ENCODE measurements around the gene SIX1.

Gene SIX1
- total RNA-seq, result 0 reads per million in 3 donors

DNA sequence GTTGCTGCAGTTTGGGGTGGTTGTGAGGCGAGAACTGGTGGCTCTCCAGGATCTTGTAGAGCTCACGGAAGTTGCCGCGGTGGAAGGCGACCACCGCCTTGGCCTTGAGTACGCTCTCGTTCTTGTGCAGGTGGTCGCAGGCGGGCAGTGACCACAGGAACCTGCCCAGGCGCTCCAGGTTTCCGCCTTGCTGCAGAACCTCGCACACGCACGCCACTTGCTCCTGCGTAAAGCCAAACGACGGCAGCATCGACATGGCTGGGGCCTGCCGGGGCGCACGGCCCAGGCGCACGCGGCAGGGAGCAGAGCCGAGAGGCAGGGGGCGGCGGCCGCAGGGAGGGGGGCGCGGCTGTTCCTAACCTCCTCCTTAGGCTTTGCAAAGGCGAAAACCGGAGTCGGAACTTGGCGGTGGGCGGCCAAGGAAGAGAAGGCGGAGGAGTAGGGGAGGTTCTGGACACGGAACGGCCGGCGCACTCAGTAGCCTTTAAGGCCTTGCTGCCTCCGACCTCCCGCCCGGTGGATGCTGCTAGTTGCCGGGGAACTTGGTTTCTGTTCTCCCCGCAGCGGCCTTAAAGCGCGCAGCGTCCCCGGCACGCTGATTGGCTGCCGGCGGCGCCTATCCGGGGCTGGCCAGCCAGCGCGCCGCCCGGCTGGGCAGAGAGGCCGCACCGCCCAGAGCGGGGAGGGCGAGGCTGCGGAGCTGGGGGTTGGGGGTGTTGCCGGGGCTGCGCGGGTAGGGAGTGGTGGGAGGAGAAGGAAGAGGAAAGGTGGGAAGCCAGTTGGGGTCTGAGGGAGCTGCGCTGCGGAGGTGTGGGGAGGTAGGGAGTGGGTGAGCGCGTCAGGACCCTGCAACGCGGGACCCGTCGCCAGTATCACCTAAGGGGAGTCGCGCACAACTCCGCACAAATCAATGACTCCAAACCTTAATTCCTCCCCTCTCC is at the start of gene SIX1:
TSS of gene SIX1 (minus strand) at position 544 of the 941 bp plus-strand sequence. CDS start at position 256, 288 bp downstream.
- Histone ChIP-seq H3K36me3 (ENCODE audit: control insufficient read depth, insufficient read depth, low read length) (no peaks in the 10 kb centered on the region), H3K27ac (ENCODE audit: insufficient read depth, low read length, poor library complexity, severe bottlenecking) (no peak within 1 kb of the TSS), H3K27me3 (replicated peaks; ENCODE audit: control insufficient read depth, insufficient read depth, low read length, poor library complexity, severe bottlenecking) (peaks cover 62% of the 10 kb centered on the region), H3K4me1 (ENCODE audit: control insufficient read depth, insufficient read depth, low read length, poor library complexity, severe bottlenecking) (peaks cover 31% of the 10 kb centered on the region), H3K9me3 (ENCODE audit: control insufficient read depth, low read length) (no peaks in the 10 kb centered on the region), H3K4me3 (ENCODE audit: insufficient read depth, low read depth, low read length, poor library complexity, severe bottlenecking) (peak within 1 kb of the TSS; percentile 14)
- DNase-seq, result no peak

GRCh38 chr14:60695327-60695726 is 46.0 kb upstream of the SIX1 start:
- H3K36me3 ChIP-seq (ENCODE audit: control insufficient read depth, insufficient read depth, low read length), result no peaks in the 10 kb centered on the region
- DNase-seq, result no peak
- H3K4me1 ChIP-seq (ENCODE audit: control insufficient read depth, insufficient read depth, low read length, poor library complexity, severe bottlenecking), result no peaks in the 10 kb centered on the region
- no peaks in the 10 kb centered on the region for H3K27me3 ChIP-seq (replicated peaks; ENCODE audit: control insufficient read depth, insufficient read depth, low read length, poor library complexity, severe bottlenecking)
- H3K9me3 ChIP-seq (ENCODE audit: control insufficient read depth, low read length), result peaks cover 2% of the 10 kb centered on the region
- no peak overlapping the region for H3K4me3 ChIP-seq (ENCODE audit: insufficient read depth, low read depth, low read length, poor library complexity, severe bottlenecking)
- H3K27ac ChIP-seq (ENCODE audit: insufficient read depth, low read length, poor library complexity, severe bottlenecking), result no peak overlapping the region

DNA sequence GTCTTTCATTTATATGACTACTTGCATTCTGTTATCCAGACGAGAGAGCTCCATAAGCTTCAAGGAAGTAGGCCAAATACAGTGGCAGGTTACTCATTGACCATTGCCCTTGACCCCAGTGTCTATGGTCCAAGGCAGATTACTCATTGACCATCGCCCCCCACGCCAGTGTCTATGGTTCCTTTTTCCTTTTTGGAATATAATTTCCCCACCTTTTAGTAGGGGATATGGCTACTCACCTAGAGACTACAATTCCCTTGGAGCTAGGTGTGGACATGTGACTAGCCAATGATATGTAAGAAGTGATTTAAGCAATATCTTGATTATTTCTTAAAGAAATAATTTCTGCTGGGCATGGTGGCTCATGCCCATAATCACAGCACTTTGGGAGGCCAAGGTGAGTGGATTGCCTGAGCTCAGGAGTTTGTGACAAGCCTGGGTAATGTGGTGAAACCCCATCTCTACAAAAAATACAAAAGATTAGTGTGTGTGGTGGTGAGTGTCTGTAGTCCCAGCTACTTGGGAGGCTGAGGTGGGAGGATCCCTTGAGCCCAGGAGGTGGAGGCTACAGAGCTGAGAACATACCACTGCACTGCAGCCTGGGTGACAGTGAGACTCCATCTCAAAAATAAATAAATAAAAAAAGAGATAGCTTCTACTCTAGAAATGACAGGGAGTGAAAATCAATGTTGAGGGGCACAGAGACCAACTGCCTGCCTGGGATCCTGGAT is 42.3 kb upstream of the SIX1 start:
- Histone ChIP-seq H3K27ac (ENCODE audit: insufficient read depth, low read length, poor library complexity, severe bottlenecking) (no peak overlapping the region), H3K4me1 (ENCODE audit: control insufficient read depth, insufficient read depth, low read length, poor library complexity, severe bottlenecking) (no peaks in the 10 kb centered on the region), H3K36me3 (ENCODE audit: control insufficient read depth, insufficient read depth, low read length) (no peaks in the 10 kb centered on the region), H3K9me3 (ENCODE audit: control insufficient read depth, low read length) (no peaks in the 10 kb centered on the region), H3K4me3 (ENCODE audit: insufficient read depth, low read depth, low read length, poor library complexity, severe bottlenecking) (no peak overlapping the region), H3K27me3 (replicated peaks; ENCODE audit: control insufficient read depth, insufficient read depth, low read length, poor library complexity, severe bottlenecking) (no peaks in the 10 kb centered on the region)
- no peak for DNase-seq

GRCh38 chr14:60686865-60687264 is 37.6 kb upstream of the SIX1 start:
- Histone ChIP-seq H3K4me1 (ENCODE audit: control insufficient read depth, insufficient read depth, low read length, poor library complexity, severe bottlenecking) (no peaks in the 10 kb centered on the region), H3K36me3 (ENCODE audit: control insufficient read depth, insufficient read depth, low read length) (no peaks in the 10 kb centered on the region), H3K27ac (ENCODE audit: insufficient read depth, low read length, poor library complexity, severe bottlenecking) (no peak overlapping the region), H3K27me3 (replicated peaks; ENCODE audit: control insufficient read depth, insufficient read depth, low read length, poor library complexity, severe bottlenecking) (peaks cover 6% of the 10 kb centered on the region), H3K4me3 (ENCODE audit: insufficient read depth, low read depth, low read length, poor library complexity, severe bottlenecking) (no peak overlapping the region), H3K9me3 (ENCODE audit: control insufficient read depth, low read length) (no peaks in the 10 kb centered on the region)
- DNase-seq, result no peak

- Histone ChIP-seq H3K9me3 (ENCODE audit: control insufficient read depth, low read length) (no peaks in the 10 kb centered on the region), H3K27ac (ENCODE audit: insufficient read depth, low read length, poor library complexity, severe bottlenecking) (no peak overlapping the region), H3K4me3 (ENCODE audit: insufficient read depth, low read depth, low read length, poor library complexity, severe bottlenecking) (no peak overlapping the region), H3K4me1 (ENCODE audit: control insufficient read depth, insufficient read depth, low read length, poor library complexity, severe bottlenecking) (no peaks in the 10 kb centered on the region), H3K36me3 (ENCODE audit: control insufficient read depth, insufficient read depth, low read length) (no peaks in the 10 kb centered on the region), H3K27me3 (replicated peaks; ENCODE audit: control insufficient read depth, insufficient read depth, low read length, poor library complexity, severe bottlenecking) (peaks cover 6% of the 10 kb centered on the region)
- no peak for DNase-seq
Measured at GRCh38 chr14:60684203-60684602, 34.9 kb upstream of the SIX1 start.

GRCh38 chr14:60681271-60681670 is 32.0 kb upstream of the SIX1 start:
- H3K27ac ChIP-seq (ENCODE audit: insufficient read depth, low read length, poor library complexity, severe bottlenecking), result no peak overlapping the region

DNA sequence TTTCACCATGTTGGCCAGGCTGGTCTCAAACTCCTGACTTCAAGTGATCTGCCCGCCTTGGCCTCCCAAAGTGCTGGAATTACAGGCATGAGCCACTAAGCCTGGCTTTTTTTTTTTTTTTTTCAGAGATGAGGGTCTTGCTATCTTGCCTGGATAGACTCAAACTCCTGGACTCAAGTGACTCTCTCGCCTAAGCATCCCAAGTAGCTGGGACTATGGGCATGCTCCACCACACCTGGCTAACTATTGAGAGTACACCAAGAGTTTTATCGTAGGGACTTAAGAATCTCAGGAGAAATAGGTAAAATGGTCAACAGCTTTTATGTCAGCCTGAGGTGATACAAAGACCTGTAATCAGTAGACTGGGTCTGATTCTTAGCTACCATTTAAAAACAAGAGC is 31.2 kb upstream of the SIX1 start:
- Histone ChIP-seq H3K4me3 (ENCODE audit: insufficient read depth, low read depth, low read length, poor library complexity, severe bottlenecking) (no peak overlapping the region), H3K36me3 (ENCODE audit: control insufficient read depth, insufficient read depth, low read length) (no peaks in the 10 kb centered on the region), H3K27ac (ENCODE audit: insufficient read depth, low read length, poor library complexity, severe bottlenecking) (no peak overlapping the region), H3K4me1 (ENCODE audit: control insufficient read depth, insufficient read depth, low read length, poor library complexity, severe bottlenecking) (no peaks in the 10 kb centered on the region), H3K9me3 (ENCODE audit: control insufficient read depth, low read length) (no peaks in the 10 kb centered on the region), H3K27me3 (replicated peaks; ENCODE audit: control insufficient read depth, insufficient read depth, low read length, poor library complexity, severe bottlenecking) (peaks cover 6% of the 10 kb centered on the region)
- no peak for DNase-seq

More at GRCh38 chr14:60681271-60681670, 32.0 kb upstream of the SIX1 start:
- H3K27me3 ChIP-seq (replicated peaks; ENCODE audit: control insufficient read depth, insufficient read depth, low read length, poor library complexity, severe bottlenecking), result peaks cover 6% of the 10 kb centered on the region
- H3K9me3 ChIP-seq (ENCODE audit: control insufficient read depth, low read length), result no peaks in the 10 kb centered on the region
- no peaks in the 10 kb centered on the region for H3K36me3 ChIP-seq (ENCODE audit: control insufficient read depth, insufficient read depth, low read length)
- H3K4me1 ChIP-seq (ENCODE audit: control insufficient read depth, insufficient read depth, low read length, poor library complexity, severe bottlenecking), result no peaks in the 10 kb centered on the region
- H3K4me3 ChIP-seq (ENCODE audit: insufficient read depth, low read depth, low read length, poor library complexity, severe bottlenecking), result no peak overlapping the region
- no peak for DNase-seq

- H3K4me3 ChIP-seq (ENCODE audit: insufficient read depth, low read depth, low read length, poor library complexity, severe bottlenecking), result no peak overlapping the region
- no peak overlapping the region for H3K27ac ChIP-seq (ENCODE audit: insufficient read depth, low read length, poor library complexity, severe bottlenecking)
- H3K4me1 ChIP-seq (ENCODE audit: control insufficient read depth, insufficient read depth, low read length, poor library complexity, severe bottlenecking), result no peaks in the 10 kb centered on the region
- DNase-seq, result no peak
- H3K27me3 ChIP-seq (replicated peaks; ENCODE audit: control insufficient read depth, insufficient read depth, low read length, poor library complexity, severe bottlenecking), result peaks cover 5% of the 10 kb centered on the region
- no peaks in the 10 kb centered on the region for H3K36me3 ChIP-seq (ENCODE audit: control insufficient read depth, insufficient read depth, low read length)
- no peaks in the 10 kb centered on the region for H3K9me3 ChIP-seq (ENCODE audit: control insufficient read depth, low read length)
Measured at GRCh38 chr14:60679566-60680258, 30.4 kb upstream of the SIX1 start.

- DNase-seq, result no peak
- Histone ChIP-seq H3K27ac (ENCODE audit: insufficient read depth, low read length, poor library complexity, severe bottlenecking) (no peak overlapping the region), H3K4me3 (ENCODE audit: insufficient read depth, low read depth, low read length, poor library complexity, severe bottlenecking) (no peak overlapping the region), H3K4me1 (ENCODE audit: control insufficient read depth, insufficient read depth, low read length, poor library complexity, severe bottlenecking) (no peaks in the 10 kb centered on the region), H3K36me3 (ENCODE audit: control insufficient read depth, insufficient read depth, low read length) (no peaks in the 10 kb centered on the region), H3K9me3 (ENCODE audit: control insufficient read depth, low read length) (no peaks in the 10 kb centered on the region), H3K27me3 (replicated peaks; ENCODE audit: control insufficient read depth, insufficient read depth, low read length, poor library complexity, severe bottlenecking) (no peaks in the 10 kb centered on the region)
Measured at GRCh38 chr14:60677701-60678100, 28.4 kb upstream of the SIX1 start.

Data from effector memory CD4-positive, alpha-beta T cell (primary cell).